Bone marrow (tissue), 2 donors: ENCODE data around the gene ZNF804B.

ENCODE experiments used
- DNase-seq, 2 donors: peaks; one replicate each; lab custom pipeline; 2025; lab: John Stamatoyannopoulos, UW

ZNF804B gene

DNA sequence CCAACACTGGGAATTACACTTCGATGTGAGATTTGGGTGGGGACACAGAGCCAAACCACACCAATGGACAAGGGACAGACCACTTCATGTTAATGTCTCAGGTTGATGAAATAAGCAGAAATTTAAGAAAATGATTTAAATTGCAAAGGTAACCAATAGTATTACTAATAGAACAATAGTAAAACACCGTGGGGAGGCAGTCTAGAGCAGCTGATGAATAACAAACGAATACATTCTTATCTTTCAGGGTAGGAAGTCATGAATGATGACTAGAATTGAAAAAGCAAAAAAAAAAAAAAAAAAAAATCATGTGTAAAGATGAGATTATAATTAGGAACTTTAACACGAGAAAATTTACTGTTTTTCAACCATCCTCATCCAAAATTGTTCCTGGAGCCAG, 207.9 kb downstream of the ZNF804B start:
- no peak for DNase-seq

DNA sequence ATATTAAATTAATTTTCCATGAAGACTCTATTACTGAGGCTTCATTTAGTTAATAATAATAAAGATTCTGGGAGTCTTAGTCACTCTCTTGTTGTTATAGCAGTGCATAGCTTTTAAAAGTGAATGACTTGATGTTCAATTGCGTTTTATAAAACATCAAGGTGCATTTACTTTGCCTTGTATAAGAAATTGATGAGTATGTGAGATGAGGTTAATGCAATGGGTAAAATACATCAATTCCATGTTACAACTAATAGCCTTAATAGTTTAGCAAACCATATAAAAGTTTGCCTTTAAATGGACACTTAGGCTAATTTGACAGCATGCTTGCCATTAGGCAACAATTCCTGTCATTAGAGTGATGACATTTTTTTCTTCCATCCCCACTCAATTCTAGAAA, 209.7 kb downstream of the ZNF804B start:
- no peak for DNase-seq

DNA sequence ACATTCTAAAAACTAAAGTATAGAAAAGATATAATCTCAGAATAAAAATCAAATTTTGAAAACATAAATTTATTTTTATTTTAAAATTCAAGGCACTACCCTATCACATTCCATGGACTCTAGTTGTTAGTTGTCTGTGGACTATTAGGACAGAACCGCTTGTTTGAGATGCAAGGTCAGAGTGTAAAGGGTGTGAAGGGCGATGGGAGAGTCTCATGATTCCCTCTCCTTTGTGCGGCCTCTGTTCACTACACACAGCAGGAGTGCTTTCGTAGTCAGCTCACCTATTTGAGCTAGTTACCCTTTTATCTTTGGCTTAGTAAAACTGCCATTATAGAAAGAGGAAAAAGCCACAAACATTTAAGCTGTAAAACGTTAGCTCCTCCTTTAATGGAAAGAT, 225.8 kb downstream of the ZNF804B start:
- DNase-seq = no peak

DNA sequence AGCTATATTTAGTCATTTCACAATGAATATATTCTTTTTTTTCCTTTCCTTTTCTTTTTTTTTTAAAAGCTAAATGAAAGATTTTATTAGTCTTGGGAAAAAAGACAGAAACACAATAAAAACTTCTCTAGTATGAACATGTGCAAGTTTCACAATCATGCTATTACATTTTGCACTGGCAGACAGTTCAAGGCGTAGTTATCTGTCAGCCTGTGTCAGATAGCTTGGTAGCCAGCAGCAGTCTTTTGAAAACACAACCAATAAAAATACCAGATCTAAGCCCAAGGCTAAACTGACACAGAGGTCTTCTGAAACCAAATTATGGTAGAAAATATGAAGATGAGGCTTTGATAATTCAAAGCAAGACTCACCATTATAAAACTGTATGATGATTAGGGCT, 241.8 kb downstream of the ZNF804B start:
- no peak for DNase-seq

DNA sequence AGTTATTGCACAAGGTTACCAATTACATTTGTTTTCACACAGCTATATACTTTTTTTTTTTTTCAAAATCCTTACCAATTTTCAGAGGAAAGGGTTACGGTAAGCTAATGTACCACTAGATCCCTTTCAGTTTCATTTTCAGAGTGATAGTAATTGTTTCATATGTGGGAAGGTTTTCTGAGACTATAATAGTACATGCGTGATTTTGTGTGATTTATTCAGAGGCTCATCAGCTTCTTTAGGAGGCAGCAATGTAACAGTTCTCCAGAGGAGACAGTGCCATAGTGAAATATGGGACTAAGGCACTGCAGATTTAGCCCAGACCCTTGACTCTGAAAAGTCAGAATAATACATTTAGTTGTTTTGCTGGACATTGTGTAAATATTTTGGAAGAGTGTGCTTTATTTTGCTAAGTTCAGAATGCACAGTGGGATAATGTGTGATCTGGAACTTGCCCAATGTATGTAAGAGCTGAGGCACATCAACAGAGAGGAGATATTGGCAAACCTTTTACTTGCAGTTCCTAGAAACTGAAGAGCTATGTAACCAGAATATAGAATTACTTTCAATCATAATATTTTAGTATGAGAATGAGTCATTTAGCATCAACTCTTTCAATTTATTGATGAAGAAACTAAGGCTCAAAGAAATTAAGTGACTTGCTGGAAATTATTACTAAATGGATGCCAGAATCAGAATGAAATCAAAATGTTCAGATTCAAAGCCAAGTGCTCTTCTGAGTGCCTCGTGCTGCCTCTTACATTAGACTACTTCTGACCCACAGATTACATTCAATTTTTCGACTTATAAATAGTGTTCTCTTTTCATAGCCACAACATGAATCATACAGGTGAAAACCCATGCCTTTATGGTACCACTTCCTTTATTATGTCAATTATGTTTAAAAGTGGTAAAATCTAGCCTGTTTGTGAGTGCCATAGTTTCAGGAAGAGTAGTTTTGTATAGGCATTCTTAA, 243.8 kb downstream of the ZNF804B start:
- DNase-seq = no peak

DNA sequence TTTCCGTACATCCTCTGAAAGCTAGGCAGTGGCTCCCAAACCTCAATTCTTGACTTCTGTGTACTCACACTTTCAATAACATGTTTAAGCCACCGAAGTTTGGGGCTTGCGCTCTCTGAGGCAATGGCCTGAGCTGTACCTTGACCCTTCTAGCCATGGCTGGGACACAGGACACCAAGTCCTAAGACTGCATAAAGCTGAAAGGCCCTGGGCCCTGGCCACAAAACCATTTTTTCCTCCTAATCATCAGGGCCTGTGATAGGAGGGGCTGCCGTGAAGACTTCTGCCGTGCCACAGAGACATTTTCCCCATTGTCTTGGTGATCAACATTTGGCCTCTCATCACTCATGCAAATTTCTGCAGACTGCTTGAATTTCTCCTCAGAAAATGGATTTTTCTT, 252.5 kb downstream of the ZNF804B start:
- DNase-seq = no peak

DNA sequence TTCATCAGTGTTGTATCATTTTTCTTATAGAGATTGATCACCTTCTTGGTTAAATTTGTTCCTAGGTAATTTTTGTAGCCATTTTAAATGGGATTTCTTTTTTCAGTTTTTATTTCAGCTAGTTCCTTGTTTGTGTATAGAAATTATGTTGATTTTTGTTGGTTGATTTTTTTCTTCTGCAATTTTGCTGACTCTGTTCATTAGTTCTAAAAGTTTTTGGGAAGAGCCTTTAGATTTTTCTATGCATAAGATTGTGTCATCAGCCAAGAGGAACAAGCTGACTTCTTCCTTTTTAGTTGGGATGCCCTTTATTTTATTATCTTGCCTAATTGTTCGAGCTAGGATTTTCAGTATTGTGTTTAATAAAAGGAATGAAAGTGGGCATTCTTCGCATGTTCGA, 258.2 kb downstream of the ZNF804B start:
- no peak for DNase-seq

DNA sequence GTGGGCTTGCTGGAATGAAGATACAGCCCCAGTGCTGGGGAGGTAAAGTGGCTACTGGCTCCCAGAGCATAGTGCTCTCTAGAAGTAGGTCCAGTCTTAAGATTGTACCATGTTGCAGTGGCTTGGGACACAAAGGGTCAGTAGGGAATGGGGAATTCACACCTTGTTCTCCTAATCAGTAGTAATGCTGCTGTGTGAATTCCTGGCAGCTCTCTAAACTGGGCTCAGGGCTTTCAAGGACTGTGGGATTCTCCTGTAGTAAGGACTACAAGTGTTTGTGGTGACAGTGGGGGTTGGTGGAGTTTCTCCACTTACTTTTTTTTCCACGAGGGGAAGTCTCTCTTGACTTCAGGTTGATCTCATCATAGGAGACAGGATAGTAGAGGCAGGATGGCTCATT, 262.2 kb downstream of the ZNF804B start:
- DNase-seq = no peak

DNA sequence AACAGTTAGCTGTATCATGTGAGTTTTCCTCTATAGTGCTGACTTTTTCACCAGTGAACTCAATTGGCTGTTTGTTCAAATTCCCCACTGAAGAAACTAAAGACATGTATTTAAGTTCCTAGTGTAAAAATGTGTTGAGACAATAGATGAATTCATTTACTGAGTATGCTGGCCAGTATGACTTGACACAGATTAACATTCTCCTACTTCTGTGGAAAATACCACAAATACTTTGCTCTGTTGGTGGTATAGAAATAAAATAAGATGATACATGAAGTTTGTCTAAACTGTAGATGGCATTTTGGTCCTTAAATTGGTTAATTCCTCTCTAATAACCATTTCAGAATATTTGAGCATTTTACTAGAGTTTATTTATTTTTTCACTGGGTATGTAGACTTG, 263.7 kb downstream of the ZNF804B start:
- no peak for DNase-seq

DNA sequence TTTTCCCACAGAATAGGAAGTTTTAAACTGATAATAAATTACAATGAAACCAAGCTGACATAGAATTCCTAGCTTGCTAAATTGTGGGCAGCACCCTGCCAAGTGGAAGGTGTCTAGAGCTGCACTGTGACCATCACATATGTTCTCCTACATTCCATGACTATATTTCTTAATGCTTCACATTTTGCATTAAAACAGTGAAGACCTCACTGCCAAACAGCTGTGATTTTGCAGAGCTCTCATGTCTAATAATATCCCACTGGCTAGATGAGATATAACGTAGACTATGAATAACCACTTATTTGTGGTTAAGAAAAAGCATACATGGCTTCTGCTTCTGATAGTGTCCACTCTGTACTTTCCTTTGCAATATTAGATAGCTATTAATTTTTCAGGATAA, 264.4 kb downstream of the ZNF804B start:
- no peak for DNase-seq

DNA sequence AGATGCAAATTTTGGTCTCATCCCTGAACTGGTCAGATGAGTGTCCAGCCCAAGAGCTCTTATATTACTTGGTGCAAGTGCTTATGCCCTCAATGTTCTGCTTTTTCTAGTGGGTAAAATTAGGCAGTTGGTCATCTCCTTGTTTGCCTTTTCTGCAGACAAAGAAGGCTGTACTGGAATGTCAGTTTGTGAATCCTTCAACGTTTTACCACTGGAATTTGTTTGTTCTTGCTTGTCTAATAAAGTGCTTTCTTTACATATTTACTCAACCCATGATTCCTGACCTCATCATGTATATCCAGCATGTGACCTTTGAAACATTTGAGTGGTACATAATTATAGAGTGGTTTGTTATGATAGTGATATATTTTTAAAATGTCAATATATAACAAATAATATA, 268.3 kb downstream of the ZNF804B start:
- no peak for DNase-seq

DNA sequence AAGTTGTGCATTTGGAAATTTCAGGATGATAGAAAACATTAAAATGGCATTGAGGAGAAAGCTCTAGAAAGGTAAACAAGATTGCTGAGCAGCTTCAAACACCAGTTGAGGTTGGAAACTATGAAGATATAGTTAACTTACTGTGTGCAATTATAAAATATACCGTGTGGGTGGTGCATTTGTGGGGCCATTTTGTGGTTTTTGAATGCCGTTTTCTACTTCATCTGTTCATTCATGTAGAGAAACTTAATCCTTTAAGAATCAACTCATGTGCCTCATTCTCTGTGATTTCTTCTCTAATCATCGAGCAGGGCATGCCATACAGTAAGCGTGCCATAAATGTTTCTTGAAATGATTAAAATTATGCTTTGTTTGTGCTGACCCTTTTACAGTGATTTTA, 268.8 kb downstream of the ZNF804B start:
- DNase-seq = no peak

DNA sequence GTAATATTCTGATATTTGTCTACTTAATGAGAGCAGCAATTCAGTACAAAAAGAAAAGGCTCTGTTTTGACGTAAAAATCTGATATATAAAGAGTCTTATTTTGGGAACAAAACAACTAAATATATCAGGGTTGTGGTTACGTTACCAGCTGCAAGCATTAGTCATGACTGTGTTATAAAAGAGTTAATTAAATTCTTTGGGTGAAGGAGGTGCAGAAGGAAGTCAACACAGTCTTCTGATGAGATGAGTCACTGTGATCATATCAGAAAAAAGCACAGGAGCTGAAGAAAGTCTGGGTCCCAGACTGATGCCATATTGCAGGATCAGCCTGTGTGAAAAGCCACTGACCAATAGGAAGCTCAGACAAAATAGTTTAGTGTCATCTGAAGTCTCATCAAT, 270.4 kb downstream of the ZNF804B start:
- DNase-seq = peak in 1 of 2 donors; percentile 1

DNA sequence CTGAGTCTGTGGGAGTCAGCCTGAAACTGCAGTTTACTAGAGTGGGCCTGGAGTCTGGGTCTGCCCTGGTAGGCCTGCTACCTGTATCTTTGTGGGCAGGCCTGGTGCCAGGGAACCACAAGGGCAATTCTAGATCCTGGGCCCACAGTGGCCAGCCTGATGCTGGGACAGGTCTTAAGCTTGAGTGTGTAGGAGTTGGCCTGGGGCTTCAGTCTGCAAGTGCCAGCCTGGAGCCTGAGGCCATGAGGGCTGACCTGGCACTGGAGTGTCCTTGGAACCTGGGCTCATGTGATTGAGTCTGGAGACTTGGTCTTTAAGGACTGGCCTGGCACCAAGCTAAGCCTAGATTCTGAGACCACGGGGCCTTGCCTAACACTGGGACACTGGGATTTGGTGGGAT, 281.7 kb downstream of the ZNF804B start:
- no peak for DNase-seq

DNA sequence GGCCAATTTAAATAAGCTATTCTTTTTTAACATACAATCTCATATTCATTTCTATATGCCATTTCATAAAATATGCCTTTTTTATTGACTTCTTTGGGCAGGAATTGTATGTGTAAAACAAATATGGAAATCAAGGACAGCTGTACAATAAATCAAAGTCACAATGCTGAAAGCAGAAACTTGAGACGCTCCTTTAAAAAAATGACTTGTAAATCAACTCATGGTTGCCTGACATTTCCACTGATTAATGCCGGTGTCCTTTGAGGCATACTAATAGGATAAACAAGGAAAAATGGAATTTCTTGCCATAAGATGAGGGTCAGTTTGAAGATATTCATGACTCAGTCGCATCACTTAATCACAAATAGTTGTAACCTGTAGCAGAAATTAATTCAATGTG, 283.4 kb downstream of the ZNF804B start:
- DNase-seq = no peak

DNA sequence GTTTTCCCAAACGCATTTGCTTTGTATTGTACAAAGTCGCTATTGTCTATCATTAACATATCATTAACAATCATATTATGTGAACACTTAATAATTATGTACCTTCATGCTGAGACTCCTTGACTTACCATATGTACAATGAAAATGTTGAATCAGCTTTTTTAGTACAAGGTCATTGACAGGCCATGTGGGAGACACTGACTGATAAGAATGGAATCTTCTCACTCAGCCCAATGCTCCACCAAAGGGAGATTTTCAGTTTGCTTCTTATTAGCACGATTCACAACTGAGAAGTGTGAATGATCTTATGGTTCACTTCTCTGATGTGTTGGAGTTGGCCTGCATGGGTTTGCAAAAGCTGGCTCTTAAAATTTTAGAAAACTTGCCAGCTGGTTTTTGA, 289.5 kb downstream of the ZNF804B start:
- no peak for DNase-seq

DNA sequence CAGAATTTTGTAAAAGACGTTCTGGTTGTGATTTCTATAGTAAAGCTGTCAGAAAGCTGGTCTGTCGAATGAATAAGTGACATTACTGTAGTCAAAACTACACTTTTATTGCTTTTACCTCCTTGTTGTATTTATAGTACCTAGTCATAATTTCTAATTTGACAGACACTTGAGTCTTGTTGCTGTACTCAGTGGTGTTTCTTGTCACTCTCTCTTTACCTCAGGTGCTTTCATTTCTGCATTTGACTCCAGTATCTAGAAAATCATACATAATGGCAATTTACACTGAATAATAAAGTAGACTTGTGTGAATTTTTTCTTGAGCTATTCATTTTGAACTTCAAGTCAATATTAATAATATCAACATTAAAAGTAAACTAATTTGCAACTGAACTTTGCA, 293.6 kb downstream of the ZNF804B start:
- no peak for DNase-seq

DNA sequence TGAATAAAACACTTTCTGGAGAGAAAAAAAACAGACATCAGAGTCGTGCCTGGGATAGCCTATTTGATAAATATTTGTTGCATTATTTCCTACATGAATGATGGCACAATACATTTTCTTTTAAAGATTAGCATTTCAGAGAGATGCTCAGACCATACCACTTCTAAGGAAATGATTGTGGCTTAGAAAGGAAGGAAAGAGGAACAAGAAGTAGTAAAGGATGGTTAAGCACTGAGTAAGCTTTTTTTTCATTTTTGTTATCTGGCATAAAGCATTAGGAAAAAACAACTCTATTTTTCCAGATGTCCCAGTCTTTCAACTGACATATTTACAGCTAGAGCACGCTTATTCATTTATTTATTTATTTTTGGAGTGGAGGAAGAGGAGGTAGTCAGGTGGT, 294.9 kb downstream of the ZNF804B start:
- no peak for DNase-seq

DNA sequence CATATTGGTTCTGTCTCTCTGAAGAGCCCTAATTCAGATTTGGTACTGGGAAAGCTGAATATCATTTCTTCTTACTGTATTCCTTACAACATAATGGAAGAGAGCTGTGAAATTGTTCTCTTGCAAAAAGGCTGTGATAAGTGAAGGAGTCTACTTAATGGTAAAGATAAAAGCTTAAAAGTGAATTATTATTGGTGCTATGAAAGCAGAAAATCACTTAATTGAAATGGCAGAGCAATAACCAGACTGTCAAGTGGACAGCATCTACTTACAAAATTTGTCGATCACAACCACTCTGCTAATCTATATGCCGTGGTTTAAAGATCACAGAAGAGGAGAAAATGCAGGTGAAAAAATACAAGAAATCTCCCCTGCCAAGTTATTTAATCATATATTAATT, 300.7 kb downstream of the ZNF804B start:
- no peak for DNase-seq

DNA sequence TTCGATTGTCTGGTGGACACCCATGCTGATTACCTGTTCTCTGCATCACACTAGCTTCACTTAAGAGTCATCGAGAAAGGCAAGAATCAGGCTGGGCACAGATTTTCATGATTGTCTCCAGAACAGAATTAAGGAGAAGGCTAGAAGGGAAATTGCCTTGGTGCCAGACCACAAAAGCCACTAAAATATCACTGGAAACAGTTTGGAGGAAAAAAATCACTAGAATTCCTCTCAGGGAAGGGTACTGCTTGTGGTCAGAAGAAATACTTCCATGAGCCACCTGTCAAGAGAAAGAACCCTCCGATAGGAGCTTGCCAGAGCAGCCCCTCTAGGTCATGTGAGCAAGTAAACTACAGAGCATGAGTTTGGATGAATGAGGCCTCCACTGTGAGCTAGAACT, 305.3 kb downstream of the ZNF804B start:
- no peak for DNase-seq

DNA sequence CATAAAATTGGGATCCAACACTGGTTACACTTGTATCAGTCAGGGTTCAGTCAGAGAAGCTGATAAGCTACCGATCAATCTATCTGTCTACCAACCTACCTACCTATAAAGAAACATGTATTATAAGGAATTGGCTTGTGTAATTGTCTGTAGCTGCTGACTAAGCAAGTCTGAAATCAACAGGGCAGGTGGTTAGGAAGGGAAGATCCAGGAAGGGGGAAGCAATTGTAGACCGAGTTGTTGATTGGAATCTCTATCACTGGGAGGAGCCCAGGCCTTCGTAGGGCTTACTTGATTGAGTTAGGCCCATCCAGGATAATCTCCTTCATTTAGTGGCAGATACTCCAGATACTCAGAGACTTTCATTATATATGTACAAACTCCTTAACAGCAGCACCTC, 307.5 kb downstream of the ZNF804B start:
- DNase-seq = no peak

DNA sequence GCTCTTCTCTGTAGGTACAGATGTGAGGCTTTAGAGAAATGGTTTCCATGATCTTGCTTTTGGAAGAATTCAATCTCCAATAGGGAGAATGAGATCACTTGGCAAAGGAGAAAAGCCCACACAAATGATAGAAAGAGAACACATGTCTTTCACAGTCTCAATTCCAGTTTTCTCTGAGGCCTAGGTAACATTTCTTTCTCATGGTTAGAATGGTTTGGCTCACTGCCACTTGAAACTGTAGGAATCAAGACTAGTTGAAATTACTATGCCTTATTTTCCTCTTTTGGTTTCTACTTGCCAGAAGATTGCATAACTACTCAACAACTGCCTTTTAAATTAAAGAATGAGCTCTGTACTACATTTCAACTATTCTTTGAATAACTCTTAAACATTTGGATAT, 312.6 kb downstream of the ZNF804B start:
- DNase-seq = no peak

DNA sequence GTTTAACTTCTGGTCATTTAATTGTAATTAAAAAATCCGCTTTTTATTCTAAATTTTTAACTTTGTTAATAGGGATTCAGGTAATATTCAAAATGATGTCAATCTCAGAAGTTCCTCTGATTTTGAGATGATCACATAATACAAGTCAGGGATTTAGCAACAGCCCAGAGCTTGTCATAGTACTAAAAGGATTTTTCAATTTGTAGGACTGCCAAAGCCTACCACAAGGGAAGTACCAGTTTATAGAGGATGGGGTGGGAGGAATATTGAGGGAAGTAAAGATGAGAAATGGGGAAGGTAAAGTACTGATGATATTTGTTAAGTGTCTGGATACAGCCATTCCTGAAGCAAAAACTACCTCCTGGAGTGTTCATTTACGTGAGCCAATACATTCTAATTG, 314.3 kb downstream of the ZNF804B start:
- DNase-seq = no peak

DNA sequence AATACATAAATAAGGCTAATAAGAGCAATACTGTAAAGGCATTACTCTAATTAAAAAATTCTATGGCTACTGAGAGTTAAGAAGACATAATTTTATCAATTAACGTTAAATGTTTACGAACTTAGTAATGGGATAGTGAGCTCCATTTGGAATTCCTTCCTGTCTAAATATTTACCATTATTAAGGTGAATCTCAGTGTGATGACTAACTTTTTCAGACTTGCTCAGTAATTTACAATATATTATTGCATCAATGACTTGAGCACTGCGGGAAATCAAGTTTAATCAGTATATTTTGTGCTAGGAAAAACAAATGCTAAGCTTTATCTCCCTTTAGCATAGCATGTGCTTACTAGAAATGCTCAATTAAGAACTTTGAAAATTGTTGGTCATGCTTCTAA, 318.5 kb downstream of the ZNF804B start:
- no peak for DNase-seq
